ENCODE data around the gene IL15RA. TPM values are rescaled to one million over a fixed set of nuclear protein-coding genes. Genes with fewer than 3 reads are reported as not detected.
"Not testable (repeated sequence)": the region's sequence is repeated elsewhere in the genome, so short reads cannot be mapped to it uniquely, and the experiment has no call there.

The IL15RA gene
- total RNA-seq, 1 donor from 2014 or later, result 31.2 TPM

DNA sequence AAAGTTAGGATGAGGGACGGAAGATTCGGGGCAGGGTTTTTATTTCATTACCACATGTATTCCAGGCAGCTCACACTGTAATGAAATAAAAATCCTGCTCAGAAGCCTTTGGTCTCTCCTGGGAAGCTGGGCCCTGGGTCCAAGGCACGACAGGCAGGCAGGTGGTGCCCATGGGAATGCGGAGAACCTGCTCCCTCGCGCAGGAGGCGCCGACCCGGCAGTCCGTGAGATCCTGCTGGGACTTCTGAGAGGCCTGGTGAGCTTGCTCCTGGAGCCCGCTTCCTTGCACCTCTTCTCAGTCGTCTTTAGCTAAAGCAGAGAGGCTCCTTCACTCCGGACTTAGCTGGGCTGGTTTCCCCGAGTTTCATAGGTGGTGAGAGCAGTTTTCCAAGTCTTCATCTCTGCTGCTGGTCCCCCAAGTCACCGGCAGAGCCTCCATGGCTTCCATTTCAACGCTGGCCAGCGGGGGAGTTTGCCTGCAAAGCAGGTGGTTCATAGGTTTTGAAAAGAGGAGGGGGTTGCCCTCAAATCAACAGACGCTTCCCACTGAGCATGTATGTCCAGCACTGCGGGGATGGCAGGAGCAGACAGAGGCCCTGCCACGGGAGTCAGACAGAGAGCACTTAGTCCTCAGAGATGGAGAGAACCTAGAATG lies 24.5 kb downstream of the IL15RA start:
- intact Hi-C loops (cut with micrococcal nuclease), result no loop called here

DNA sequence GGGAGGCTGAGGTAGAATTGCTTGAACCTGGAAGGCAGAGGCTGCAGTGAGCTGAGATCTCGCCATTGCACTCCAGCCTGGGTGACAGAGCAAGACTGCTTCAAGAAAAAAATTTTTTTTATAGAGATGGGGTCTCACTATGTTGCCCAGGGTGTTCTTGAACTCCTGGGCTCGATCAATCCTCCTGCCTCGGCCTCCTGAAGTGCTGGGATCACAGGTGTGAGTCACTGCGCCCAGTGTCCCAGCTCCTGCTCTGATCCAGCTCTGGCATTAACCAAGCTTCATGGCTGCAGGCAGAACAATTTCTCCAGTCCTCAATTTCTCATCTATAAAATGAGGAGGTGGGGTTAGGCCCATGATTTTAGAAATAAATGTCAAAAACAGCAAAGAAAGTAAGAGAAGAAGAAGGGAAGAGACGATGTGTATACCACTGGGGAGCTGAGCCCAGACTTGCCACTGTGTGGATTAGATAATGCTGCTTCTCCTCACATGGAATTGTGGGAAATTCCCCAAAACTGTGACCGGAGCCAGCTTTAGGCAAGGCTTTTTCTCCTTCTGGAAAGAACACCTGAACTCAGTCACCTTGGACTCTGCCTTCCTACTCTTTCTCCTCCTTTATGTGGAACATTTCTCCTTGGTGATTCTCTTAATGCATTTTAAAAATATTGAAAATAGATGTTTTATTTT lies 25.5 kb downstream of the IL15RA start:
- intact Hi-C loops (cut with micrococcal nuclease), result no loop called here

DNA sequence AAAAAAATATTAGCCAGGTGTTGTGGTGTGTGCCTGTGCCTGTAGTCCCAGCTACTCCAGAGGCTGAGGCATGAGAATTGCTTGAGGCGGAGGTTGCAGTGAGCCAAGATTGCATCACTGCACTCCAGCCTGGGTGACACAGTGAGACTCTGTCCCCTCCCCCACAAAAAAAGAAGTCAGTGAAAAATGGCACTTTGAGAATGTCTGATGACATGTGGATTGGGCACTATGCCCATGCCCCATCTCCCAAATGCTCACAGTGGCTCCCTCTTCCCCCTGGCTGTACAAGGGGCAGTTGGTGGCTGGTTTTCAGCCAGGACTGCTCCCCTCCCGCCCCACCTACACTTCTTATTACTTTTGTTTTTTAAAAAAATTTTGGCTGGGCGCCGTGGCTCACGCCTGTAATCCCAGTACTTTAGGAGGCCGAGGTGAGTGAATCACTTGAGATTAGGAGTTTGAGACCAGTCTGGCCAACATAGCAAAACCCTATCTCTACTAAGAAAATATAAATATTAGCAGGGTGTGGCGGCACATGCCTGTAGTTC lies 26.1 kb downstream of the IL15RA start:
- intact Hi-C loops (cut with micrococcal nuclease), result no loop called here

DNA sequence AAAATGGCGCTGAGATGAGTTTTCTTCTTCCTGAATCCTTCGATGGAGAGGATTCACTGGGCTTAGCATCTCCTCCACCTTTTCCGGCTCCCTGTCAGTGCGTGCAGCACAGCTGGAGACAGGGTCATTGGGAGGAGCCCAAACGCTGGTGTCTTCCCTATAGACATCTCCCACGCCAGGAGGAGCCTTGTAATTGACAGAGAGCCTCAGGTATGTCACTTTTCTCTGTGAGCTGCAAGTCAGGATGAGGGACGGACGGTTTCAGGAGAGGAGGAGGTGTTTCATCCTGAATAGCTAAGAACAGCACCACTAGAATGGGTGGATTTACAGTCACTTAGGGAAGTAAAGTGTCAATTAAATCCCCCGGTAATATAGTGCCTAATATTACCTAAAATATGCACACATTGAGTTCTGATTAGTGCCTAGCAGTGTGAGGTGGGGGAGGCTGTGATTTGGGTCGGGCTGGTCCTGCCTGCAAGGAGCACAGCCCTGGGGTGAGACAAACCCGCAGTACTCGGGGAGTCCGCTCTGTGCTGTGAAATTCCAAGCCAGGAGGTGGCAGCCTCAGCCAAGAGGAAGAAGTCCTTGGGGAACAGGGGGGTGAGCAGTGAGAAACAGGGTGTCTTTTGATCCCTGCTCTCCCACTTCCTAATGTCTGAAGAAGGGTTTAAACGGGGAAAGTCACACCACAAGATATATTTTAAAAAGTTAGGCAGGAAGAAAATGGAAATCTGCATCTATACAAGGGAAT lies 28.2 kb downstream of the IL15RA start:
- intact Hi-C loops (cut with micrococcal nuclease), result no loop called here

DNA sequence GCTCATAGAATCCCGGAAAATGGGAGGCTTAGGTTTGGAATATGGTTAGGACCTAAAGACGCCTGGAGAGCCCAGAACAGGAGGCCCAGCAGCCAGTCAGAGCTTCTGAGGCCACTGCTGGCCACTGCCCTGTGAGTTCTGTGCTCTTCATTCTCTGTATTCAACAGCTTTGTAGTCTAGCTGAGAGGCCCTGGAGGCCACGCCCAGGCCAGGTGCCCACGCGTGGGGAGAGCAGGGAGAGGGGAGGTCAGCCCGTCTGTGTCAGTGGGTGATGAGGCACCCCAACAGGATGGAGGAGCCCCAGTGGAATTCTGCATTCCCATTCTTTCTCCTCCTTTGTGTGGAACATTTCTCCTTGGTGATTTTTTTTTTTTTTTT lies 29.1 kb downstream of the IL15RA start:
- intact Hi-C loops (cut with micrococcal nuclease), result no loop called here

DNA sequence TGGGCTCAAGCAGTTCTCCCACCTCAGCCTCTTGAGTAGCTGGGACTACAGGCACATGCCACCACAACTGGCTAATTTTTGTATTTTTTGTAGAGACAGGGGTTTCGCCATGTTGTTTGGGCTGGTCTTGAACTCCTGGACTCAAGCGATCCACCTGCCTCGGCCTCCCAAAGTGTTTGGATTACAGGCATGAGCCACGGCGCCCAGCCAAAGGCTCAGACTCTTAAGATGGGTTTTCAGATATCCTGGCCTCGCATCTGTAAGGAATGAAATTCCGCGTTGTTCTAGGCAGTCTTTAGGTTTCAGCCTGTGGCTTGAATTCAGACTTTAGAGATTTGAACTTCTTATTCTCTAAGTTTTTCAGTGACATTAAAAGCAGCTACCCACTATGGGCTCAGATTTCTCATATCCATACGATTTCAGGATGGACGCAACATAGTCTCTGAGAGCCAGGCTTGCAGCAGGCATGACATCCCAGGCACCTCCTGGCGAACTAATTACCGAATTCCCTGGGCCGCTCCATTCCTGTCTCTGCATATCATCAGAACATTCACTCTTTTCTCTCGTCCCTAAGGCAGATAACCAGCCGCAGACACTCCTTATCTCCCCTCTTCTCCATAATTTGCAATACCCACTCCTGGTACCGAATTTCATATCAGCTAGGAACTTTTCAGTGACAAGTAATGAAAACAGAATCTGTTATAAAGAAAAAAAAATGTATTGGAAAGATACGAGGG lies 29.7 kb downstream of the IL15RA start:
- intact Hi-C loops (cut with micrococcal nuclease), result no loop called here

DNA sequence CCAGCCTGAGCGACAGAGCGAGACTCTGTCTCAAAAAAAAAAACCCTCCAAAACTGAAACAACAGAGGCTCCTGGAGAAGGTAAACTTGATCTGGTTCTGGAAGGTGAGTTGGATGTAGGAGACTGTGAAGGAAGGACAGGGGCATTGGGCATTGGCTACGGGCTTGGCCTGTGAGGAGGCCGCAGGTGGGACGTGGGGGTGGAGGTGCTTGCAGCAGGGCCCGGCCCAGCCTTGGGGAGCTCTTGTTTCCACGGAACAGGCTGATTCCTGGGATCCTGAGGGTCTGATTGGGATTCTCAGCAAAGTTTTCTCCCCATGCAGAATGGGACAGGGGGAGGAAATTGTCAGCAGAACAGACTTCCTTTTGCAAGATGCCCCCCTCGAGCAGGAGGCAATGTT lies 30.6 kb downstream of the IL15RA start:
- intact Hi-C loops (cut with micrococcal nuclease), result no loop called here

DNA sequence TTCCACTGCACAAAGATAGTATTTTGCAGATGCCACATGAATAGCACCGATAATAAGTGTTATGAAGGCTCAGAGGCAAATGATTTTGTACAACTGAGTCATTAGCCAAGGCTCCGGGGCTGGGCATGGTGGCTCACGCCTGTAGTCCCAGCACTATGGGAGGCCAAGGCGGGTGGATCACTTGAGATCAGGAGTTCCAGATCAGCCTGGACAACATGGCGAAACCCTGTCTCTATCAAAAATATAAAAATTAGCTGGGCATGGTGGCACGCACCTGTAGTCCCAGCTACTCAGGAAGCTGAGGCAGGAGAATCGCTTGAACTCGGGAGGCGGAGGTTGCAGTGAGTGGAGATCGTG lies 30.9 kb downstream of the IL15RA start:
- intact Hi-C loops (cut with micrococcal nuclease), result not testable (repeated sequence)

DNA sequence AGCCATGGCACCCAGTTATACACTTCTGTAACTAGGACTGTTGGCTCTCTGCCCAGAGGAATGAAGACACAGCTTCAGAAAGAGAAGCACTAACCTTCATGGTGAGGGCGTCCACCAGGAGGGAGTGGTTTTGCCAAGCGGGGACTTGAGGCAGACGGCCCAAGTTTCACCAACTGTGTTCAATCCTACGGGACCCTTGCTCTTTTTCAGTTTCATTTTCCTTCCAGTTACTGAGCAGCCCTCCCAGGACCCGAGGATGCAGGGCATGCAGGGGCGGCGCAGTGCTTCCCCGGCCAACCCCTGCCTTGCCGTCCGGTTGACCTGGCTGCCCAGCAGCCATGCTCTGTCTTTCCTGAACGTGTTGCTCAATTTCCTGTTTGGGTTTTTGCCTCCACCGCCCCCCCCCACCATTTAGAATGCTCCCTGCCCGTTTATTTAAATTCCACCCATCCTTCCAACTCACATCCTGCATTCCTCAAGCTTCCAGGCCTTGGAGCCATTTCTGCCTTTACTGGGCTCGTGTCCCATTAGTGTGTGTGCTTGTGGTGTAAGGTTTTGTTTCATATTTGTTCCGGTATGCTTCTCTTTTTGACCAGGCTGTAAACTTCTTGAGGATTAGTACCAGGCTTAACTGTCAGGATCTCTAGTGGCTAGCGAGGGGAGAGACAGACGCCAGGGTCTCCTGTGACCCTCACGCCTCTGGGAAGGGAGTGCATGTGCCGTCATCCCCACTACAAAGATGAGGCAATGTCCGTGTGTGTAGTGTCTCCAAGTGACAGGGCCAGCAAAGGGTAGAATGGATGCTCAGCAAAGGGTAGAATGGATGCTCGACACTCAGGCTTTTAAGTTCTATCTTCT lies 31.6 kb downstream of the IL15RA start:
- intact Hi-C loops (cut with micrococcal nuclease), result no loop called here

DNA sequence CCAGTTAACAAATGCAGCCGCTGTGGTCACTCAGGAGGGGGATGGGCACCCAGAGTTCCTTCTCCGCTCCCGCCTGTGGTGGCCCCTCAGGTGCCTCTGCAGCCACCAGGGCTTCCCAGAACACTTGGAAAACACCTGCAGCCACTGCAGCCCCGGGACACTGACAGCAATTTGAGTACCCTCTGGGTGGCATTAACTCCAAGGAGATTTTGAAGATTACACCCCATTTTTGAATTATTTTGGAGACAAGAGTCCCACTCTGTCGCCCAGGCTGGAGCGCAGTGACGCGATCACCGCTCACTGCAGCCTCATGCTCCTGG lies 32.2 kb downstream of the IL15RA start:
- intact Hi-C loops (cut with micrococcal nuclease), result no loop called here

DNA sequence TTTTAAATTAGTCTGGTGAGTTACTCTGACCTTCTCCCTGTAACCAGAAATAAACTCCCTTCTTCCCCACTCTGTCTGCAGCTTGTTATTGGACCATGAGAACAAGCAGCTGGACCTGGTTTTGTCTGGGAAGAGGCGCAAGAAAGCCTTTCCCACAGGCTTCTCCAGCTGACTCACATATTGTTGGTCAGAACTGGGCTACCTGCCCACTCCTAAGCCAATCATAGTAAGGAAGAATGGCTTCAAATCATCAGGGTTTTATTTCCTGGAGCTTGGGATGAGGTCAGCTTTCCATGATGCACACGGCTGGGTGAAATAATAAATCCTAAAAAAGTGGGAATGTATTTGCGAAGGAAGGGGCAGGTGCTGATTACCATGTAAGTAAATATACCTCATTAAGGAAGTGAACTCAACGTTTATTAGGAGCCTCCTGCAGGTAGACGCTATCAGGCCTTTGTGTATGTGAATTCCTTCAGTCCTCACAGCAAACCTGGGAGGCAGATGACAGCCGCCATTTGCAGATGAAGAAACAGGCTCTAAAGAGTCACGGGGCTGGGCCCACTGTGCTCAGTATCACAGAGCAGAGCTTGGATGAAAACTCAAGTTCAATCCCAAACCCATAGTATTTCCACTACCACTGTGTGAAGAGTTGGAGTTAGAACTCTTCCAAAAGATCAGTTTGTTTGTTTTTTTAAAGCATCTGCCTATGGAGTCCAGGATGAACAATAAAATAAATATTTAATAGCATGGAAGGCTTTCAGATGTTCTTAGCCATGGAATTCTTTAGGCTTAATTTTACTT lies 32.8 kb downstream of the IL15RA start:
- intact Hi-C loops (cut with micrococcal nuclease), result no loop called here

DNA sequence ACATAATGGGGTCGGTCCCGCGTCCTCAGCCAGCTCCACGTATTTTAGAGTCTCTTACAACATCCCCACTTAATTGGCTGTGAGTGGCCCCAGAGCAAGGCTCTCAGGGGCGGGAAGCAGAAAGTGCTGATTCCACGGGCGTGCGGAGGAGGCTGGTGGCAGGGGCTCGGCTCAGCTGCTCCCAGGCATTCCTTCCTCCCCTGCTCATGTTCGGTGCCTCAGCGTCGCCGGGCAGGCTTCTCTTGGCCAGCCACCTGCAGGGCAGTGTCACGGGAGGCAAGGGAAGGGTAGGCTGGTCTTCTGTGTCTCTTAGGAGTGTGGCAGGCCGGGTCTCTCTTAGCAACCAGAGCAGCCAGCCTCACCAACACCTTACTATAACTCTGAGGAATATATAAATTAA lies 33.8 kb downstream of the IL15RA start:
- intact Hi-C loops (cut with micrococcal nuclease), result no loop called here

DNA sequence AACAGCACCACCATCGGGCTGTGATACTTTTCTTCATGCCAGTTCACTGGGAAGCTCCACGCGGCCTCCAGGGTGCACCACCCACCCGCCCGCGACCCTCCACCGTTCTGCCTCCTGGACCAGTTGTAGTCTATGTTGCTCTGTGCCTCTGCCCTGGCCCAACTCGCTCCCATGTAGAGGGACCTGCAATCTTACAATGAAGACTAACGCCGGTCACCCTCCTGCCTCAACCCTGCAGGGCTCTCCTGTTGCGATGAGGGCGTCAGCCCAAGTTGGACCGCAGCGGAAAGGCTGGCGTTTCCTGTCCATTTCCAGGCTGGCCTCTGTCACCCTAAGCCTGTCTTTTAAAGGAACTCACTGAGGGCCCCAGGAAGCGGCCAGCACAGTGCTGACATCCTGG lies 34.9 kb downstream of the IL15RA start:
- intact Hi-C loops (cut with micrococcal nuclease), result no loop called here

DNA sequence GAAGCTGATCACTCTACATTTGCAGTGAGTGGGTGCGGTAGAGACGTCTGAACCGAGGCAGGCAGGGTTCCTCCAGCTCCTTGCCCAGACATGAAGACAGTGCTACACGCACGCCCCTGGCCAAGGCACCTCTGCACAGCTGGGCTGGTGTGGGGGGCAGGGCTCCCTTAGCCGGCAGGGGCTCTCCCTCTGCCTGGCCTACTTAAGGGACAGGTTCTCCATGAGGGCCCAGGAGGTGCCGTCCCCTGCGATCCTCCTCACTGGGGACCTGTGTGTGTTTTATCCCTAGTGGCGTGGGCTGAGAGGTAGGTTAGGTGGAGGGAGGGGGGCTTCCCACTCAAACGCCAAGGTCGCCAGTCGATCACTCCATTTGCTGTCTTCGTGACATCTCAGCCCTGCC lies 35.3 kb downstream of the IL15RA start:
- intact Hi-C loops (cut with micrococcal nuclease), result no loop called here

DNA sequence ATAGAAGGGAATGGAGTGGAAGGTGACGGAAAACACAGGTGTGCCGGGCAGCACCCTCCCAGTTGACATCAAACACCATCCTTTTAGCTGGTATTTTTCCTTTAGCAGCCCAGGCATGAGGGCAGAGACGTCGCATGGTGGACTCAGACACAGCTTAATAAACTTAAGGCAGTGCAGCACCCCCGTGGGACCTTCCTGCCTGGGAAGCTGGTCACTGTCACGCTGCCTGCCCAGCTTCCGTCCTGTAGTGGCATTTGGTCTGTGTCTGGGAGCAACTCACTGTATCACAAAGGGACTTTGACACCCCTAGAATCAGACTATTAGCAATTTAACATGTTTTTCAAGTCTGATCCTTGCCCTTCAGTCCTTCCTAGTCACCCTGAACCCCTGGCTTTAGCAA lies 35.8 kb downstream of the IL15RA start:
- intact Hi-C loops (cut with micrococcal nuclease), result no loop called here

DNA sequence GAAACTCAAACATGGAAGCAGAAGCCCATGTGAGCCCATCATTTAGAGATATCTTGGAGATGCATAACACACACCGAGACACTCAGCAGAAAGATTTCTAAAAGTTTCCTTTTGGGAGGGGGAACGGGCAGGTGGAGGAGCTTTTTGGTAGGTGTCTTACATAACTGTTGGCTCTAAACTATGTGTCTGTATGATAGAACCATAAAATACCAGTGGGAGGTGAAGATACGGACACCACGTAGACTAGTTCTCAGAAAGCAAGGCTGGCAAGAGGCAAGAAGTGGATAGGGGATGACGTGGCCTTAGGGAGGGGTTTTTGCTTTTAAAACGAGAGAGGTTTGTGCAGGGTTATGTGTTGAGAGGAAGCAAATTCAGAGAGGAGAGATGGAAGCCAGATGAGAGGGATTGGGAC lies 36.5 kb downstream of the IL15RA start:
- intact Hi-C loops (cut with micrococcal nuclease), result no loop called here

DNA sequence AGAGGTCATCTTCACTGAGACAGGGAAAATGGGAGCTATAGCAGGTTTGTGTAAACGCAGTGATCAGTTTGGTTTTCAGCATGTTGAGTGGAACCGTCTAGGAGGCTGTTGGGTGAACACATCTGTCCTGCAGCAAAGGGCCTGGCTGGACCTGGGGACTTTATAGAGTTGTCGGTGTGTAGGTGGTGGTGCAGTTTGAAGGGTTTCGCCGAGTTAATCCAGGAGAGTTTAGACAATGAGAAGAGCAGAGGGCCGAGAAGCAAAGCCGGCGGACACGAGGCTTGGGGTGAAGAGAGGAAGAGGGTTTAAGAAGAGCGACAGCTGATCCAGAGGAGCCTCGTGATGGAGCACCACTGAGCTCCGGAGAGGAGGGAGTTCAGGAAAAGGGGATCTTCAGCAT lies 39.1 kb downstream of the IL15RA start:
- intact Hi-C loops (cut with micrococcal nuclease), result no loop called here

DNA sequence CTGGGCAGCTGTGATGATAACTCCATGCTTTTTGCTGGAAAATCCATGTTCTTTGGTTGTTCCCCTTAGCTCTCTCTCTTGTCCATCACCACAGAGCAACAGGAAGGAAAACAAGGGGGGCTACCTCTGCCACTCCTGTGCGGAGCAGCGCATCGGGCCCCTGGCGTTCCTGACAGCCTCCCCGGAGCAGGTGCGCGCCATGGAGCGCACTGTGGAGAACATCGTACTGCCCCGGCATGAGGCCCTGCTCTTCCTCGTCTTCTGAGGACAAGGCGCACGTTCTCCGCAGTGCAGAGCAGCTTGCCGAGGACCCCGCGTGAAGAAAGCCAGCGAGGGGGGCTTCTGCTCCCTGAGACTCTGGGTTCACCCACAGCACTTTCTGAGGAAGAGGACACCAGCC lies 40.3 kb downstream of the IL15RA start:
- intact Hi-C loops (cut with micrococcal nuclease), result no loop called here

DNA sequence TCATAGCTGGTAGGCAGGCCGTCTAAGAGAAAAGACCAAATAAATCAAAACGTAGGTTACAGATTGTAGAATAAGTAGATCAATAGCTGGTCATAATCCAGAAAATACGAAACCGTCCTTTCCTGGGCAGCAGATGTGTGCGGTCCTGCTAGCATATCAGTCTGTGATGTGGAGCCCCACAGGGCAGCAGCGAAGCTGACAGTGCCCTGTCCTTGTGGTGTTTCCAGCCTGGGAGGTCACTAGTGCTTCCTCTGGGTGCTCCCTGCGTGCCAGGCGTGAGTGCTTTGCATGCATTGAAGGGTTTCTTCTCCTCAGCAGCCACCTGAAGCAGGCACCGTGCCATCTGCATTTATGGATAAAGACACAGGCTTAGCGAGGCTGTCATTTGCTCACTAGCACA lies 41.7 kb downstream of the IL15RA start:
- intact Hi-C loops (cut with micrococcal nuclease), result no loop called here

DNA sequence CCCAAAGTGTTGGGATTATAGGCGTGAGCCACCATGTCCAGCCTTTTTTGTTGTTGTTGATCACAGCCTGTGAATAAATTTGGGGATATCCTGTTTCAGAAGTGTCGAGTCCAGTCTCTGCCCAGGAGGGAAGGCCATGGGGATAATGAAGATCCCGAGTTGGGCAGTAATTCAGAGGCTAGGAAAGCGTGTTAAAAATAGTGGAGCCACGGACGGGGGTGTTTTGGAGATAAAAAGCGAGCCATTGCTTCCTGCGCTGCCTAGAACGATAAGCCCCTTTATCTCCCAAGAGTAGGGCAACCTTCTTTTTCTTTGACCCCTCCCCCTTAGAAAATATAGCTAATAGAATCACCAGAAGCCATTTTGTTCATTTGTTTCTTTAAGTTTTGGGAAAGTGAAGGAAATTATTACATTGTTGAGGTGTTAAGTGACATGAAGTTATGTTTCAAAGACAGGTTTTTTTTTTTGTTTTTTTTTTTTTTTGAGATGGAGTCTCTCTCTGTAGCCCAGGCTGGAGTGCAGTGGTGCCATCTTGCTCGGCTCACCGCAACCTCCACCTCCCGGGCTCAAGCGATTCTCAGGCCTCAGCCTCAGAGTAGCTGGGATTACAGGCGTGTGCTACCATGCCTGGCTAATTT lies 43.3 kb downstream of the IL15RA start:
- intact Hi-C loops (cut with micrococcal nuclease), result no loop called here
